Head of caudate nucleus (tissue), 42 donors: ENCODE results near the gene HIRIP3.

ENCODE experiments used
- DNase-seq, 42 donors: peaks; one replicate each; pipeline versions ENCODE4 v3.0.0 to v3.0.0-alpha.2; 2020 to 2021; ENCODE audit warnings: mixed read lengths in 7 of 42
- intact Hi-C: fragments of 100-400 bp; cut with DNase I; formaldehyde crosslinking; loops from one replicate; pipeline ENCODE4 v1.15.0; 2022

The HIRIP3 gene

GRCh38 chr16:30003670-30004423, 8.4 kb upstream of the HIRIP3 start:
- DNase-seq = no peak

GRCh38 chr16:30002614-30003346, 7.4 kb upstream of the HIRIP3 start:
- intact Hi-C loops = no loop called here
- DNase-seq = no peak

More at GRCh38 chr16:30003670-30004423, 8.4 kb upstream of the HIRIP3 start:
- intact Hi-C loops = no loop called here

DNA sequence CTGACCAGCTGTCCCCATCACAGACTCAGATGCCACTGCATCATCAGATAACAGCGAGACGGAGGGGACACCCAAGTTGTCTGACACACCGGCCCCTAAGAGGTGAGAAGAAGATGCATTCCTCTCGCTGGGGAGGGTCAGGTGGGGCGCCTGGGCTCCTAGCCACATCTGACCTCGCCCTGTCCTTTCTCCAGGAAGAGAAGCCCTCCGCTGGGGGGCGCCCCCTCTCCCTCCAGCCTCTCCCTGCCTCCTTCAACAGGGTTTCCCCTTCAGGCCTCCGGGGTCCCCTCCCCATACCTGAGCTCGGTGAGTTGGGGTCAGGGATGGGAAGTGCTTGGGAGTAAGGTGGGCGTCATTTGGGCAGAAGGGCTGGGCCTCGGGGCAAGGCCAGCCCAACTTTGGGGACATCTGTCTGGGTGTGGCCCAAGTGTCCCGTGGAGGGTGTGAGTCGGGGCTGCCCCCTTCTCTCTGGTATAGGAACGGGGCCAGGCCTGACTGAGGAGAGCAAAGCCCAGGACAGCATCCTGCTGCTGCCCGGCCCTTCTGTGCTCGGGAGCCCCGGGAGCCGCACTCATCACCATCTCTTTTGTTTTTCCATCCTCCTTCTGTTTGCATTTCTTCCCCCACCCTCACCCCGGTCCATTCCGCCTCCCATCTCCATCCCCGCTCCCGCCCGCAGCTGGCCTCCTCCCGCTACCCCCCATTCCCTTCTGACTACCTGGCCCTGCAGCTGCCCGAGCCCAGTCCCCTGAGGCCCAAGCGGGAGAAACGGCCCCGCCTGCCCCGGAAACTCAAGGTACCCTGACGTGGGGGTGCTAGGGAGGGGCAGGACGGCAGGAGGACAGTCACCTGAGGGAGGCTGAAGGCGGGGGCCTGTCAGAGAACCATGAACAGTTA, 5.6 kb upstream of the HIRIP3 start:
- intact Hi-C loops = no loop called here
- DNase-seq = no peak

DNA sequence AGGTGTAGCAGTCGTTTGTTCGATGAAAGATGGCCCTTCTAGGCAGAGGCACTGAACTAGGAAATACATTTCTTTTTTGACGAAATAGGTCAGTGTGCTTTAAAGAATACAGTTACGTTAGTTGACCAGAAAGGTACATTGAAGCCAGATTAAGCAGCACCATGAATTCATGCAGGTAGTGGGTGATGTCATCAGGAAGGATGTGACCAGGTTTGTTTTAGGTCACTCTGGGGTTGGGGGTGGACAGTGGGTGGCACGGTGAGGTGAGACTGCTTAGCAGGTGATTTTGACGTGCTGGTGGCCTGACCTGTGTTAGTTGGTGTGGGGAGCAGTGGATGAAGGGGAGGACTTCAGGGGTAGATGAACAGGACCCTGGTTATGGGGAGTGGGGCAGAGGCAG, 4.2 kb upstream of the HIRIP3 start:
- intact Hi-C loops = loop anchor here (10.0 kb wide), 2 partner anchors 55 to 185 kb away; partner anchors contain the start of genes PAGR1 and PRRT2
- DNase-seq = no peak

DNA sequence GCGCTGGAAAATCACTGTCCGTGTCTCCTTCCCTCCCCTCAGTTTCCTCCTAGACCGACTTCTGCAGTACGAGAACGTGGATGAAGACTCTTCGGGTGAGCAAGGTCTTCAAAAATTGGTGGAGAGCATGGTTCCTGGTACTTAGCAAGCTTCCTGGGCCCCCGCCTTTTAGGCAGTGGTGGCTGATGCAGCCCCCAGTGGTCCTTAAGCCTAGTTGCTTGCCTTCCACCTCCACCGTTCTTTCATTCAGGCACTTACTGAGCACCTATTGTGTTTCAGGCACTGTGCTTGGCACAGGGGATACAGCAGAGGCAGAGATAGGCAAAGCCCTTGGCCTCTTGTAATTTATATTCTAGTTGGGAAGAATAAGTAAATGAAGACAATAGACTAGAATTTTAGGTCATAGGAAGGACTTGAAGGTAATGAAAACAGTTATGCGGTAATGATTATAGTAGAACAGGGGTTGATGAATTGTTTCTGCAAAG, 1.4 kb upstream of the HIRIP3 start:
- DNase-seq = no peak
- intact Hi-C loops = loop anchor here (10.0 kb wide), 2 partner anchors 58 to 182 kb away; partner anchors contain the start of genes PAGR1 and PRRT2

DNA sequence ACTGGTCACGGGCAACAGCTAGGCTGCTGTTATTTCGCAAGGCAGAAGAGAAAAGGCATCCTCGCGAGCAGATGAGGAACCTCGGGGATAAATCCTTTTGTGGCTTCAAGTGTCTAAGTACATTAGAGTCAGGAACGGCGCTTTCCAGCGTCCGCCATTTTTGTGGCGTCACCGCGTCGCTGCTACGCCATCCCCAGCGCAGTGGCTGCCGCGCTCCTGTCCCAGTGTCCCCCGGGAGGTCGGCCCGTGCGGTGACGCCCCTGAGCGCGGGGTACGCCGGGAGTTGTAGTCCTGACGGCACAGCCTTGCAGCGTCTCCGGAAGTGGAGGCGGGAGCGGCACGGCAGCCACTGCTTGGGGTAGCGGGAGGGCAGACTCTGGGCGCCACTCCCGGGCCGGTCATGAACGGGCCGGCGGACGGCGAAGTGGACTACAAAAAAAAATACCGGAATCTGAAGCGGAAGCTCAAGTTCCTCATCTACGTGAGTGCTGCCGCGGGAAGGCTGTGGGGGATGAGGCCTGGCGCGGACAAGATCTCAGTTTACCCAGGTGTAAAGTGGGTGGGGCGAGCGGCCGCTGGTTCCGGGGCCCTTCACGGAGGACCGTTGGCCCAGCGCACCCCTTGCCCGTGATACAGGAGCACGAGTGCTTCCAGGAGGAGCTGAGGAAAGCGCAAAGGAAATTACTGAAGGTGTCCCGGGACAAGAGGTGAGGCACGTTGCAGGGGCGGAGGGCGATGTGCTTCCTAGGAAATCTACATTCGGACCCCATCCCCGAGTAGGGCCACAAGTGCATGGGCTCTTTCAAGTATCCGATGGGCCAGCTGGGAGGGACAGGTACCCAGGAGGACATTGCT, 721 bp upstream of the HIRIP3 start, which contains the start of gene INO80E:
INO80E (plus strand) TSS at position 331 of the 855 bp plus-strand sequence; CDS start at position 401, 70 bp downstream.
- DNase-seq = peak; percentile 97 to 100 (median 100)
- intact Hi-C loops = loop anchor here (2.0 to 10.0 kb wide), 3 partner anchors 21 to 181 kb away; partner anchors contain the start of genes PAGR1 and PRRT2

GRCh38 chr16:29994600-29995323, 655 bp downstream of the HIRIP3 start:
- peak in 30 of 42 donors; percentile 50 to 83 (median 74) for DNase-seq
- intact Hi-C loops = loop anchor here (2.0 to 10.0 kb wide), 3 partner anchors 20 to 180 kb away; partner anchors contain the start of genes PAGR1 and PRRT2

DNA sequence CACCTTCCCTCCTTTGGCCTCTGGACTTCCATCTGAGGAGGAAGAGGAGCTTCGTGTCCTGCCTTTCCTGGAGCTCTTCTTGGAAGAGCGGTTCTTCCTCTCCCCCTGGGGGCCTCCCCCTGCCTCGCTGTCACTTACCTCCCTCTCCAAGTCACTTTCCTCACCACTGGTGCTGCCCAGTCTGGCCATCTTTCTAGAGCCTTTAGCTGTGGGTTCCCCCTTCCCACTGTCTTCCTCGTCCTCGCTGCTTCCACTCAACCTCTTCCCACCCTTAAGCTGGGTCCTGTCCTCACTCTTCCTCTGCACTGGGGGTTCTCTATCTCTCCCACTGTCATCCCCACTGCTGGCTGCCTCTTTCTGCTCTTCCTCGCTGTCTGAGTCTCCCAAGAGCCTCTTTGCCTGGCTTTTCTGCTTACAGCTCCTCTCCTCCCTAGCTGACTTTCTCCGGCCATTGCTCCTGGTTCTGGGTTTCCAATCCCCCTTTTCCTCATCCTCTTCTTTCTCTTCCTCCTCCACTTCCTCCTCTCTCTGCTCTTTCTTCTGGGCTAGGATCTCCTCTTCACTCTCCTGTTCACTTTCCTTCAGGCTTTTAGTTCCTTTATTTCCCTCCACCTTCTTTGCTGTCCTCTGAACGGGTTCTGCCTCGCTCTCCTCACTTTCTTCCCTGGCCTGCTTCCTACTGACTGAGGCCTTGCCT, 1.4 kb downstream of the HIRIP3 start:
- intact Hi-C loops = loop anchor here (2.0 to 10.0 kb wide), 3 partner anchors 19 to 179 kb away; partner anchors contain the start of genes PAGR1 and PRRT2
- no peak for DNase-seq

- intact Hi-C loops = loop anchor here (10.0 kb wide), 2 partner anchors 61 to 179 kb away; partner anchors contain the start of genes PAGR1 and PRRT2
- no peak for DNase-seq
Observed at GRCh38 chr16:29993191-29993902, 2.1 kb downstream of the HIRIP3 start.

- DNase-seq = no peak
- intact Hi-C loops = loop anchor here (10.0 kb wide), 2 partner anchors 62 to 178 kb away; partner anchors contain the start of genes PAGR1 and PRRT2
Observed at GRCh38 chr16:29992344-29992967, 3.0 kb downstream of the HIRIP3 start.

DNA sequence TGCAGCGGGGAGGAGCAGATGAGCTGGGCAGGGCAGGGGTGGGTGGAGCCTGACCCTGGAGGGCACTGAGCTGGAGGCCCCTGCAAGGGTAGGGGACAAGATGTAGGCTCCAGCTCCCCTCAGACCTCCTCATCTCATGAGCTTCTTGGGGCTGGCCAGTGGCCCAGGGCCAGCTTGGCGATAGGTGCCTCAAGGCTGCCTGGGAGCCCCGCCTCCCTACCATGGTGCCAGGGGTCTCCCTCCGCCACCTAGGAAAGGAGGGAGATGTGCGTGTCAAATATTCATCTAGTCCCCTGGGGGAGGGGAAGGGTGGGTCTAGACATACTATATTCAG, 3.9 kb downstream of the HIRIP3 start:
- intact Hi-C loops = loop anchor here (10.0 kb wide), 2 partner anchors 63 to 177 kb away; partner anchors contain the start of genes PAGR1 and PRRT2
- no peak for DNase-seq

DNA sequence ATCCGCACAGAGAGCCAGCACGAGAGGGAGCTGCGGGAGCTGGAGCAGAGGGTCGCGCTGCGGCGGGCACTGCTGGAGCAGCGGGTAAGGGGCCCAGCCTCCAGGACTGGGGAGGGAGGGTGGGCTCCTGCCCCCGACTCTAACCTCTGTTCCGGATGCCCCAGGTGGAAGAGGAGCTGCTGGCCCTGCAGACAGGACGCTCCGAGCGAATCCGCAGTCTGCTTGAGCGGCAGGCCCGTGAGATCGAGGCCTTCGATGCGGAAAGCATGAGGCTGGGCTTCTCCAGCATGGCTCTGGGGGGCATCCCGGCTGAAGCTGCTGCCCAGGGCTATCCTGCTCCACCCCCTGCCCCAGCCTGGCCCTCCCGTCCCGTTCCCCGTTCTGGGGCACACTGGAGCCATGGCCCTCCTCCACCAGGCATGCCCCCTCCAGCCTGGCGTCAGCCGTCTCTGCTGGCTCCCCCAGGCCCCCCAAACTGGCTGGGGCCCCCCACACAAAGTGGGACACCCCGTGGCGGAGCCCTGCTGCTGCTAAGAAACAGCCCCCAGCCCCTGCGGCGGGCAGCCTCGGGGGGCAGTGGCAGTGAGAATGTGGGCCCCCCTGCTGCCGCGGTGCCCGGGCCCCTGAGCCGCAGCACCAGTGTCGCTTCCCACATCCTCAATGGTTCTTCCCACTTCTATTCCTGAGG, 4.4 kb downstream of the HIRIP3 start:
- DNase-seq = no peak
- intact Hi-C loops = loop anchor here (10.0 kb wide), 2 partner anchors 64 to 176 kb away; partner anchors contain the start of genes PAGR1 and PRRT2

- no peak for DNase-seq
- intact Hi-C loops = loop anchor here (10.0 kb wide), 2 partner anchors 65 to 175 kb away; partner anchors contain the start of genes PAGR1 and PRRT2
Observed at GRCh38 chr16:29990034-29990433, 5.4 kb downstream of the HIRIP3 start.

DNA sequence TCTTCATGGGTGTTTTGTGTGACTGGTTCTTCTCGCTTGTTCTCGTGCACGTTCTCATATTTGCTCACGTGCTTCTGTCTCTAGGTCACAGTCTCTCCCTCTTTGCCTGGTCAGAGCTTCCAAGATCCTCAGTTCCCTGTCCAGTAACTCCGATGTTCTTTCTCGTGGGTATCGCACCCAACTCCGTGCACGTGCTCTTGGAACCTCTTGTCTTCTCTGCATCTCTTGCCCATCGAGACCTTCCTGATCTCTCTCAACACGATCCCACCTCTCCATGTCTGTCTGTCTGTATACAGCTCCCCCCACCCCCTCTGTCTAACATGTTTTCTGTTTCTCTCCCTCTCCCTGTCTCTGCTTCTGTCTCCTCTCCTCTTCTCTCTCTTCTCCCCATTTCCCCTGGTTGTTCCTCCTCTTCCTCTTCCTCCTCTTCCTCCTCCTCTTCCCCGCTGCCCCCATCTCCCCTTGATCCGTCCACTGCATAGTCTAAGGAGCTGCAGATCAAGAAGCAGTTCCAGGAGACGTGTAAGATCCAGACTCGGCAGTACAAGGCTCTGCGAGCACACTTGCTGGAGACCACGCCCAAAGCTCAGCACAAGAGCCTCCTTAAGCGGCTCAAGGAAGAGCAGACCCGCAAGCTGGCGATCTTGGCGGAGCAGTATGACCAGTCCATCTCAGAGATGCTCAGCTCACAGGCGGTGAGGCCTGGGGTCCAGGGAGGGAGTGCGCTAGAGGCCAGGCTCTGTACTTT, 6.1 kb downstream of the HIRIP3 start:
- intact Hi-C loops = no loop called here
- no peak for DNase-seq
